HL-60 (cell line): Measurements from ENCODE around the gene SNAI3.

Experiments used
- DNase-seq, 2 experiments: peaks; one replicate each; pipeline ENCODE4 v3.0.0-alpha.2; 2010 to 2020; ENCODE audit warnings: low read depth in 1 of 2, low spot score in 1 of 2
- H3K27ac ChIP-seq: fragments of 250-450 bp; sonication (Bioruptor Pico); replicated peaks from 2 replicates; pipeline ENCODE4 v1.5.1; 2020; ENCODE audit warnings: mild to moderate bottlenecking, moderate library complexity
- H3K27me3 ChIP-seq: fragments of 250-450 bp; sonication (Bioruptor Pico); 2 replicates; pipeline ENCODE4 v1.5.1; 2021; ENCODE audit warnings: mild to moderate bottlenecking, moderate library complexity; ENCODE audit not compliant: insufficient read depth, poor library complexity, severe bottlenecking
- H3K4me3 ChIP-seq: replicated peaks from 2 replicates; pipeline ENCODE4 v1.5.1; 2011; ENCODE audit warnings: mild to moderate bottlenecking, control low read depth, low read length; ENCODE audit not compliant: insufficient read depth
- GABPA ChIP-seq: IDR thresholded peaks from 2 replicates; pipeline ENCODE4 v1.6.1; 2012; ENCODE audit warnings: low read depth
- POLR2AphosphoS5 ChIP-seq: IDR thresholded peaks from 2 replicates; pipeline ENCODE4 v1.6.1; 2012; ENCODE audit warnings: low read depth
- SPI1 ChIP-seq: IDR thresholded peaks from 2 replicates; pipeline ENCODE4 v1.6.1; 2012; ENCODE audit warnings: low read depth, mild to moderate bottlenecking, borderline replicate concordance
- TF ChIP-seq, protein P1 (sequence below): IDR thresholded peaks from 2 replicates; pipeline ENCODE4 v1.6.1; 2012; ENCODE audit warnings: low read depth; ENCODE audit not compliant: insufficient replicate concordance
- TF ChIP-seq, protein P2 (sequence below): IDR thresholded peaks from one replicate; pipeline ENCODE4 v1.5.1; 2011; ENCODE audit warnings: low read length, control low read depth, inconsistent platforms; ENCODE audit not compliant: insufficient read depth

SNAI3 gene

DNA sequence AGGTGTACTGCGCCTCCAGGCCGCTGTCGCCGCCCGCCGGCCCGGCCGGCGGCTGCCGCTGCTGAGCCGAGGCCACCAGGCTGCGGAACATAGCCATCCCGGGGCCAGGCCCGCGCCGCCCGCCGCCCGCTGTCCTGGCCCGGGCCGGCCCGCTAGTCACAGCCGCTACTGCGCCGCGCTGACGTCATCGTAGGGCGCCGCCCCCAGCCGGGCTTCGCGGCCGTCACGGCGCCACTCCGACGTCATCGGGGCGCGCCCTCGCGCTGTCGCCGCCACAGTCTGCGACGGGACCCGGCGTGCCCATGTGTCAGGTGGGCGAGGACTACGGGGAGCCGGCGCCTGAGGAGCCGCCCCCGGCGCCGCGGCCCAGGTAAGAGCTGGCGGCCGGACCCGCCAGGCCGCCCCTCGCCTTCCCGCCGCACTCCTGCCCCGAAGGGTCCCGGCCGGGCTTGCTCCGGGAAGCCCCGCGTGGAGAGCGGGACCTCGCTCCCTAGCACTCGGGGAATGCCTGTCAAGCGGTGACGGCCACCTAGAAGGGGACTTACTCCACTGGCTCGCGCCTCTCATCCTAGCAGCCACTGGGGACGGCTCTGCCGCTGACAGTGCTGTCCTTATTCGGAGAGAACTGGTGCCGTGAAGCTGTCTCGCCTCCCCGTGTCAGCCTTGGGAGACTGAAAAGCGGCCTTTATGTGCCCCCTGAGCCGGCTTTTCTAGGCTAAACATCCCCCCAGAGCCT, 20.1 kb upstream of the SNAI3 start, which contains the start of the genes CTU2 and RNF166:
CTU2 (plus strand) TSS at position 275 of the 736 bp plus-strand sequence; CDS start at position 303, 28 bp downstream.
RNF166 (minus strand) TSS at position 180 of the 736 bp plus-strand sequence; CDS start at position 97, 83 bp downstream.
- Histone ChIP-seq H3K4me3 (peak within 1 kb of the TSS; percentile 90), H3K27ac (peak within 1 kb of the TSS; percentile 94), H3K27me3 (no peaks in the 10 kb centered on the region)
- DNase-seq, result peak; percentile 65 to 66
- TF ChIP-seq, protein P1, sequence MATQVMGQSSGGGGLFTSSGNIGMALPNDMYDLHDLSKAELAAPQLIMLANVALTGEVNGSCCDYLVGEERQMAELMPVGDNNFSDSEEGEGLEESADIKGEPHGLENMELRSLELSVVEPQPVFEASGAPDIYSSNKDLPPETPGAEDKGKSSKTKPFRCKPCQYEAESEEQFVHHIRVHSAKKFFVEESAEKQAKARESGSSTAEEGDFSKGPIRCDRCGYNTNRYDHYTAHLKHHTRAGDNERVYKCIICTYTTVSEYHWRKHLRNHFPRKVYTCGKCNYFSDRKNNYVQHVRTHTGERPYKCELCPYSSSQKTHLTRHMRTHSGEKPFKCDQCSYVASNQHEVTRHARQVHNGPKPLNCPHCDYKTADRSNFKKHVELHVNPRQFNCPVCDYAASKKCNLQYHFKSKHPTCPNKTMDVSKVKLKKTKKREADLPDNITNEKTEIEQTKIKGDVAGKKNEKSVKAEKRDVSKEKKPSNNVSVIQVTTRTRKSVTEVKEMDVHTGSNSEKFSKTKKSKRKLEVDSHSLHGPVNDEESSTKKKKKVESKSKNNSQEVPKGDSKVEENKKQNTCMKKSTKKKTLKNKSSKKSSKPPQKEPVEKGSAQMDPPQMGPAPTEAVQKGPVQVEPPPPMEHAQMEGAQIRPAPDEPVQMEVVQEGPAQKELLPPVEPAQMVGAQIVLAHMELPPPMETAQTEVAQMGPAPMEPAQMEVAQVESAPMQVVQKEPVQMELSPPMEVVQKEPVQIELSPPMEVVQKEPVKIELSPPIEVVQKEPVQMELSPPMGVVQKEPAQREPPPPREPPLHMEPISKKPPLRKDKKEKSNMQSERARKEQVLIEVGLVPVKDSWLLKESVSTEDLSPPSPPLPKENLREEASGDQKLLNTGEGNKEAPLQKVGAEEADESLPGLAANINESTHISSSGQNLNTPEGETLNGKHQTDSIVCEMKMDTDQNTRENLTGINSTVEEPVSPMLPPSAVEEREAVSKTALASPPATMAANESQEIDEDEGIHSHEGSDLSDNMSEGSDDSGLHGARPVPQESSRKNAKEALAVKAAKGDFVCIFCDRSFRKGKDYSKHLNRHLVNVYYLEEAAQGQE, result no peak
- no peak for TF ChIP-seq GABPA
- TF ChIP-seq, protein P2, sequence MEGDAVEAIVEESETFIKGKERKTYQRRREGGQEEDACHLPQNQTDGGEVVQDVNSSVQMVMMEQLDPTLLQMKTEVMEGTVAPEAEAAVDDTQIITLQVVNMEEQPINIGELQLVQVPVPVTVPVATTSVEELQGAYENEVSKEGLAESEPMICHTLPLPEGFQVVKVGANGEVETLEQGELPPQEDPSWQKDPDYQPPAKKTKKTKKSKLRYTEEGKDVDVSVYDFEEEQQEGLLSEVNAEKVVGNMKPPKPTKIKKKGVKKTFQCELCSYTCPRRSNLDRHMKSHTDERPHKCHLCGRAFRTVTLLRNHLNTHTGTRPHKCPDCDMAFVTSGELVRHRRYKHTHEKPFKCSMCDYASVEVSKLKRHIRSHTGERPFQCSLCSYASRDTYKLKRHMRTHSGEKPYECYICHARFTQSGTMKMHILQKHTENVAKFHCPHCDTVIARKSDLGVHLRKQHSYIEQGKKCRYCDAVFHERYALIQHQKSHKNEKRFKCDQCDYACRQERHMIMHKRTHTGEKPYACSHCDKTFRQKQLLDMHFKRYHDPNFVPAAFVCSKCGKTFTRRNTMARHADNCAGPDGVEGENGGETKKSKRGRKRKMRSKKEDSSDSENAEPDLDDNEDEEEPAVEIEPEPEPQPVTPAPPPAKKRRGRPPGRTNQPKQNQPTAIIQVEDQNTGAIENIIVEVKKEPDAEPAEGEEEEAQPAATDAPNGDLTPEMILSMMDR, result no peak
- no peak for TF ChIP-seq POLR2AphosphoS5
- TF ChIP-seq SPI1, result no peak

DNA sequence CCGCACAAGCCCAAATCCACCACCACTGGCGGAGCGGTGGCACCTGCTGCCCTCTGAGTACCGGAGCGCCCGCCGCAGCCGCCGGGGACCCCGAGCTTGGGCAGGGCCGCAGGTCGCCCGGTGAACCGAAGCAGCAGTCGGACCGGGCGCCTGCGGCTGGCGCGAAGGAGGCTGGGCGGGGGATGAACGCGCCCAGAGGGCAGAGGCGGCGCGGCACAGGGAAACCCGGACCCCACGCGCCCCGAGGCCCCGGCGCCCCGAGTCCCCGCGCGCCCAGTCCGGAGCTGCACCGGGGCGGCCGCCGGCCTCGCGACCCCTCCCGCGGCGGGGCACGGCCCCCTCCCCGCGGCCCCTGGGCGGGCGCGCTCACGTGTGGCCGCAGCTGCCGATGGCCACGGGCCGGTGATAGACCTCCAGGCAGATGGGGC, 19.5 kb upstream of the SNAI3 start:
- peak overlapping the region; percentile 94 for H3K27ac ChIP-seq
- no peak for DNase-seq
- TF ChIP-seq POLR2AphosphoS5 (no peak), GABPA (no peak), SPI1 (no peak)
- TF ChIP-seq, protein P1, result no peak
- TF ChIP-seq, protein P2, result no peak
- H3K4me3 ChIP-seq, result peak overlapping the region; percentile 90
- no peaks in the 10 kb centered on the region for H3K27me3 ChIP-seq

DNA sequence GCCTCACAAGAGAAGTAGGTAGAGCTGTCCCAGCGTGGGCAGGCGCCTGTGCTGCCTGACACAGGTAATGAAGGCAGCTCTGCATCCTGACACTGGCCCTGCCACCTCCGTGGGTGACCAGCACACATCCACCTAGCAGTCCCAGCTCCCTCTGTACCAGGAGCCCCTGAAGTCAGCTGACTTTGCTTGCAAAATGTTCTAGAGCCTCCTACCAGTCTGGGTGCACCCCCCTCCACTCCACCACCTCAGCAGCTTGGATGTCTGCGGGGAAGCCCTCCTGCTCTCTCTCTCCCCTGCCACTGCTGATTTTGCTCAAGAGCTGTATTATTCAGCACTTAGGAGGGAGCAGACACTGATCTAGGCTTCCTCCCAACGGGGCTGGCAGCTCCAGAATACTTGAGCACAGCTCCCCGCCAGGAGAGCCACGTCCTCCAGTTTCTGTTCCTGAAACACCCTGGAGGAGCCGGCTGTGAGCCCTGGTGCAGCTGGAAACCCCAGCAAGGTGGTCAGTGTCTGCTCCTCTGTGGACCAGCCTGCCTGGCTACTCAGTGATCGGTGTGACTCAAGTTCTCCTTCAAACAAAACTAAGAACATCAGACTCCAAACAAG, 18.9 kb upstream of the SNAI3 start:
- peak in 1 of 2 experiments; percentile 42 for DNase-seq
- H3K27me3 ChIP-seq, result no peaks in the 10 kb centered on the region
- peak overlapping the region; percentile 90 for H3K4me3 ChIP-seq
- TF ChIP-seq, protein P1, result no peak
- TF ChIP-seq SPI1, result no peak
- H3K27ac ChIP-seq, result peak overlapping the region; percentile 94
